A549 (cell line): Measurements from ENCODE around the gene ILRUN.

Source experiments
- ATOH8 ChIP-seq: fragments of 250-450 bp; sonication (Bioruptor Pico); IDR thresholded peaks from 2 replicates; pipeline ENCODE4 v1.5.0; 2020; ENCODE audit warnings: low read depth, mild to moderate bottlenecking, moderate library complexity
- BCL3 ChIP-seq: fragments of >200 bp; sonication (Bioruptor Twin); formaldehyde crosslinking; IDR thresholded peaks from 3 replicates; pipeline ENCODE4 v1.6.1; 2016
- CEBPB ChIP-seq, 2 experiments: fragments of >200 bp in 1 of 2; sonication (Bioruptor Twin) in 1 of 2; formaldehyde crosslinking in 1 of 2; IDR thresholded peaks; 2 replicates each; pipeline ENCODE4 v1.6.1; 2012 to 2016
- EHMT2 ChIP-seq: fragments of 200-600 bp; sonication (generic); IDR thresholded peaks from 2 replicates; pipeline ENCODE4 v1.6.1; 2016; ENCODE audit warnings: antibody characterized with exemption, low read depth, mild to moderate bottlenecking, moderate library complexity
- EP300 ChIP-seq, 2 experiments: fragments of >200 bp; sonication (Bioruptor Twin); formaldehyde crosslinking; IDR thresholded peaks; 2 replicates in 1 of 2; 3 replicates in 1 of 2; pipeline ENCODE4 v1.6.1; 2016 to 2017
- MAFK ChIP-seq: fragments of 450-650 bp; IDR thresholded peaks from 2 replicates; pipeline ENCODE4 v1.6.1; 2014; ENCODE audit not compliant: partially characterized antibody
- MAX ChIP-seq: IDR thresholded peaks from 2 replicates; pipeline ENCODE4 v1.6.1; 2012
- MYC ChIP-seq: IDR thresholded peaks from 2 replicates; pipeline ENCODE4 v1.6.1; 2012; ENCODE audit warnings: mild to moderate bottlenecking, inconsistent platforms, low read length, improper control_type of control experiment, borderline replicate concordance
- RFX5 ChIP-seq: fragments of 450-650 bp; IDR thresholded peaks from 2 replicates; pipeline ENCODE4 v1.7.1; 2014; ENCODE audit warnings: antibody characterized with exemption, mild to moderate bottlenecking, moderate library complexity
- SMC3 ChIP-seq: fragments of >200 bp; sonication (Bioruptor Twin); formaldehyde crosslinking; IDR thresholded peaks from 3 replicates; pipeline ENCODE4 v1.6.1; 2018; ENCODE audit warnings: inconsistent platforms
- USF2 ChIP-seq: fragments of 450-650 bp; IDR thresholded peaks from 2 replicates; pipeline ENCODE4 v1.6.1; 2014; ENCODE audit warnings: antibody characterized with exemption
- TF ChIP-seq, protein P1 (sequence below): fragments of >200 bp; sonication (Bioruptor Twin); formaldehyde crosslinking; IDR thresholded peaks from 3 replicates; pipeline ENCODE4 v1.5.1; 2016
- TF ChIP-seq, protein P2 (sequence below): fragments of 200-600 bp; sonication (generic); IDR thresholded peaks from 2 replicates; pipeline ENCODE4 v1.6.1; 2016; ENCODE audit warnings: antibody characterized with exemption, mild to moderate bottlenecking, moderate library complexity

DNA sequence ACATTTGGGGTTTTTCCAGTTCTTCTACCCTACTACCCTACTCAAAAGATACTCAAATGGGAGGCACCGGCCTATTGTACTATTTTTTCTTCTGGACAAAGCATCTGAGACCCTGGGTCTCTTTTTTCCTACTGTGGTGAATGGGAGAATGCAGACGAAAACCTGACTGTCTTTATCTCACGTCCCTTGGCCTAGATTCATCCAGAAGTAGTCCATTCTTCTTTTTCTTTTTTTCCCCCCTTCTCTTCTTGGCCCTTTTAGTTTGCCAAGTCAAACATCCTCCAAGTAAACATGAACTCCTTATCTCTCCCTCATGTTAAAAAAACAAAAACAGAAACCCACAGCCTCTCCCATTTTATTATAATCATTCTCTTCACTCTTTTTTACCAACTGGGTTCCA is 8.7 kb upstream of the ILRUN start:
- TF ChIP-seq MYC (no peak), CEBPB (IDR thresholded peaks at IDR 0.05) (no peak), MAFK (no peak), USF2 (no peak), SMC3 (no peak), MAX (no peak), EP300 (IDR thresholded peaks at IDR 0.05) (no peak), RFX5 (no peak), ATOH8 (CRISPR knock-in tag) (no peak), EHMT2 (no peak), BCL3 (no peak)
- TF ChIP-seq, protein P1, sequence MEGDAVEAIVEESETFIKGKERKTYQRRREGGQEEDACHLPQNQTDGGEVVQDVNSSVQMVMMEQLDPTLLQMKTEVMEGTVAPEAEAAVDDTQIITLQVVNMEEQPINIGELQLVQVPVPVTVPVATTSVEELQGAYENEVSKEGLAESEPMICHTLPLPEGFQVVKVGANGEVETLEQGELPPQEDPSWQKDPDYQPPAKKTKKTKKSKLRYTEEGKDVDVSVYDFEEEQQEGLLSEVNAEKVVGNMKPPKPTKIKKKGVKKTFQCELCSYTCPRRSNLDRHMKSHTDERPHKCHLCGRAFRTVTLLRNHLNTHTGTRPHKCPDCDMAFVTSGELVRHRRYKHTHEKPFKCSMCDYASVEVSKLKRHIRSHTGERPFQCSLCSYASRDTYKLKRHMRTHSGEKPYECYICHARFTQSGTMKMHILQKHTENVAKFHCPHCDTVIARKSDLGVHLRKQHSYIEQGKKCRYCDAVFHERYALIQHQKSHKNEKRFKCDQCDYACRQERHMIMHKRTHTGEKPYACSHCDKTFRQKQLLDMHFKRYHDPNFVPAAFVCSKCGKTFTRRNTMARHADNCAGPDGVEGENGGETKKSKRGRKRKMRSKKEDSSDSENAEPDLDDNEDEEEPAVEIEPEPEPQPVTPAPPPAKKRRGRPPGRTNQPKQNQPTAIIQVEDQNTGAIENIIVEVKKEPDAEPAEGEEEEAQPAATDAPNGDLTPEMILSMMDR, result no peak
- TF ChIP-seq, protein P2, sequence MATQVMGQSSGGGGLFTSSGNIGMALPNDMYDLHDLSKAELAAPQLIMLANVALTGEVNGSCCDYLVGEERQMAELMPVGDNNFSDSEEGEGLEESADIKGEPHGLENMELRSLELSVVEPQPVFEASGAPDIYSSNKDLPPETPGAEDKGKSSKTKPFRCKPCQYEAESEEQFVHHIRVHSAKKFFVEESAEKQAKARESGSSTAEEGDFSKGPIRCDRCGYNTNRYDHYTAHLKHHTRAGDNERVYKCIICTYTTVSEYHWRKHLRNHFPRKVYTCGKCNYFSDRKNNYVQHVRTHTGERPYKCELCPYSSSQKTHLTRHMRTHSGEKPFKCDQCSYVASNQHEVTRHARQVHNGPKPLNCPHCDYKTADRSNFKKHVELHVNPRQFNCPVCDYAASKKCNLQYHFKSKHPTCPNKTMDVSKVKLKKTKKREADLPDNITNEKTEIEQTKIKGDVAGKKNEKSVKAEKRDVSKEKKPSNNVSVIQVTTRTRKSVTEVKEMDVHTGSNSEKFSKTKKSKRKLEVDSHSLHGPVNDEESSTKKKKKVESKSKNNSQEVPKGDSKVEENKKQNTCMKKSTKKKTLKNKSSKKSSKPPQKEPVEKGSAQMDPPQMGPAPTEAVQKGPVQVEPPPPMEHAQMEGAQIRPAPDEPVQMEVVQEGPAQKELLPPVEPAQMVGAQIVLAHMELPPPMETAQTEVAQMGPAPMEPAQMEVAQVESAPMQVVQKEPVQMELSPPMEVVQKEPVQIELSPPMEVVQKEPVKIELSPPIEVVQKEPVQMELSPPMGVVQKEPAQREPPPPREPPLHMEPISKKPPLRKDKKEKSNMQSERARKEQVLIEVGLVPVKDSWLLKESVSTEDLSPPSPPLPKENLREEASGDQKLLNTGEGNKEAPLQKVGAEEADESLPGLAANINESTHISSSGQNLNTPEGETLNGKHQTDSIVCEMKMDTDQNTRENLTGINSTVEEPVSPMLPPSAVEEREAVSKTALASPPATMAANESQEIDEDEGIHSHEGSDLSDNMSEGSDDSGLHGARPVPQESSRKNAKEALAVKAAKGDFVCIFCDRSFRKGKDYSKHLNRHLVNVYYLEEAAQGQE, result no peak
